ENCODE data around the gene SPSB2. TPM values are rescaled to one million over a fixed set of nuclear protein-coding genes. Genes with fewer than 3 reads are reported as not detected.
"Not testable (repeated sequence)": the region's sequence is repeated elsewhere in the genome, so short reads cannot be mapped to it uniquely, and the experiment has no call there.

SPSB2 gene
- total RNA-seq, 1 donor from 2014 or later: 3.1 TPM

- Histone ChIP-seq H3K36me3 (ENCODE audit: control insufficient read depth in 3 of 3, insufficient read depth in 3 of 3, low read length in 3 of 3) (peaks cover 7 to 17% (median 8%) of the 10 kb centered on the region in 3 donors), H3K27ac (ENCODE audit: low read depth, low read length) (no peak overlapping the region), H3K4me3 (ENCODE audit: low read length in 3 of 3) (no peak overlapping the region), H3K27me3 (ENCODE audit: control insufficient read depth in 3 of 3, insufficient read depth in 3 of 3, low read length in 3 of 3) (no peaks in the 10 kb centered on the region), H3K9ac (ENCODE audit: low read depth in 1 of 3, low read length in 3 of 3) (no peak overlapping the region), H3K9me3 (ENCODE audit: control insufficient read depth in 3 of 3, low read length in 3 of 3) (no peaks in the 10 kb centered on the region), H3K4me1 (ENCODE audit: control insufficient read depth in 3 of 3, insufficient read depth in 3 of 3, low read length in 3 of 3) (peaks cover 9 to 13% (median 11%) of the 10 kb centered on the region in 3 donors)
These were observed 15.3 kb upstream of the SPSB2 start for GRCh38 chr12:6888360-6888759.

- H3K9me3 ChIP-seq (ENCODE audit: control insufficient read depth in 3 of 3, low read length in 3 of 3): no peaks in the 10 kb centered on the region
- no peak overlapping the region for H3K4me3 ChIP-seq (ENCODE audit: low read length in 3 of 3)
- no peaks in the 10 kb centered on the region for H3K27me3 ChIP-seq (ENCODE audit: control insufficient read depth in 3 of 3, insufficient read depth in 3 of 3, low read length in 3 of 3)
- no peak overlapping the region for H3K27ac ChIP-seq (ENCODE audit: low read depth, low read length)
- H3K36me3 ChIP-seq (ENCODE audit: control insufficient read depth in 3 of 3, insufficient read depth in 3 of 3, low read length in 3 of 3): peaks cover 8 to 17% (median 9%) of the 10 kb centered on the region in 3 donors
- no peak overlapping the region for H3K9ac ChIP-seq (ENCODE audit: low read depth in 1 of 3, low read length in 3 of 3)
- H3K4me1 ChIP-seq (ENCODE audit: control insufficient read depth in 3 of 3, insufficient read depth in 3 of 3, low read length in 3 of 3): peaks cover 9 to 13% (median 11%) of the 10 kb centered on the region in 3 donors
These were observed 14.4 kb upstream of the SPSB2 start for GRCh38 chr12:6887460-6887859.

GRCh38 chr12:6886206-6886999, 13.3 kb upstream of the SPSB2 start:
- H3K27ac ChIP-seq (ENCODE audit: low read depth, low read length); H3K4me3 ChIP-seq (ENCODE audit: low read length in 3 of 3); H3K9ac ChIP-seq (ENCODE audit: low read depth in 1 of 3, low read length in 3 of 3); H3K27me3 ChIP-seq (ENCODE audit: control insufficient read depth in 3 of 3, insufficient read depth in 3 of 3, low read length in 3 of 3); H3K9me3 ChIP-seq (ENCODE audit: control insufficient read depth in 3 of 3, low read length in 3 of 3); H3K4me1 ChIP-seq (ENCODE audit: control insufficient read depth in 3 of 3, insufficient read depth in 3 of 3, low read length in 3 of 3): not testable (repeated sequence)
- peaks cover 8 to 19% (median 9%) of the 10 kb centered on the region in 3 donors for H3K36me3 ChIP-seq (ENCODE audit: control insufficient read depth in 3 of 3, insufficient read depth in 3 of 3, low read length in 3 of 3)

DNA sequence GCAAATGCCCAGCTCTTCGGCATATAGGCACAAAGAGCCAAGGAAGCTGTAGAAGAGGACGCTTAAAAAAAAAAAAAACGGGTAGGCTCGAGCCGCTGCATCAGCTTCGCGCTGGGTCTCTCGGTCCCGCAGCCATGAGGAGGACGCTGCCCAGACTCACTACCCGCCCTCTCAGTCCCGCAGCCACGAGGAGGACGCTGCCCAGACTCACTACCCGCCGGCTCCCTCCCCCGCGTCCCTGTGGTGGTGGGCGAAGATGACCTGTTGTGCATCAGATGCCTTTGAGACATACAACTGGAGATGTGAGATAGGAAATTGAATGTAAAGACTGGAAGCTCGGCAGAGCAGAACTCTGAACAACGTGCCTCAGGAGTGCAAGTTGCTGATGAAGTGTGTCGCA, 11.4 kb upstream of the SPSB2 start:
- H3K36me3 ChIP-seq (ENCODE audit: control insufficient read depth in 3 of 3, insufficient read depth in 3 of 3, low read length in 3 of 3): peaks cover 8 to 19% (median 9%) of the 10 kb centered on the region in 3 donors
- no peak overlapping the region for H3K9ac ChIP-seq (ENCODE audit: low read depth in 1 of 3, low read length in 3 of 3)
- H3K27ac ChIP-seq (ENCODE audit: low read depth, low read length): no peak overlapping the region
- H3K9me3 ChIP-seq (ENCODE audit: control insufficient read depth in 3 of 3, low read length in 3 of 3): no peaks in the 10 kb centered on the region
- H3K4me3 ChIP-seq (ENCODE audit: low read length in 3 of 3): no peak overlapping the region
- H3K27me3 ChIP-seq (ENCODE audit: control insufficient read depth in 3 of 3, insufficient read depth in 3 of 3, low read length in 3 of 3): no peaks in the 10 kb centered on the region
- no peaks in the 10 kb centered on the region for H3K4me1 ChIP-seq (ENCODE audit: control insufficient read depth in 3 of 3, insufficient read depth in 3 of 3, low read length in 3 of 3)

DNA sequence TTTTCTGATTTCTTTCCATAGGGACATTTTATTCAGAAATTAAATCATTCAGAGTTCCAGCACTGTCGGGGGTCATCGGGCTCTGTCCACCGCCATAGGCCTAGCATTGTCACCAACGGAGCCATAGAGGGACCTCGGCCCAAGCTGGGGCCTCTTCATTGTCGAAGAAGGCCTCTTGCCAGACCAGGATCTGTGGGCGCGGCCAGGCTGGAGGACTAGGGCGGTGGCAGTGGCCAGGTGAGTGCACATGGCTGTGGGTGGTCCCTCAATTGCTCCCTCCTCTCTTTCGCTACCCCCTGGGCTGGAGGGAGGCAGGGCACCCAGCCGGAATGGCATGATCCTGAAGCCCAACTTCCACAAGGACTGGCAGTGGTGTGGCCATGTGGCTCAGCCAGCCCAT, 10.6 kb upstream of the SPSB2 start:
- Histone ChIP-seq H3K4me3 (ENCODE audit: low read length in 3 of 3) (no peak overlapping the region), H3K9me3 (ENCODE audit: control insufficient read depth in 3 of 3, low read length in 3 of 3) (no peaks in the 10 kb centered on the region), H3K4me1 (ENCODE audit: control insufficient read depth in 3 of 3, insufficient read depth in 3 of 3, low read length in 3 of 3) (no peaks in the 10 kb centered on the region), H3K27ac (ENCODE audit: low read depth, low read length) (no peak overlapping the region), H3K27me3 (ENCODE audit: control insufficient read depth in 3 of 3, insufficient read depth in 3 of 3, low read length in 3 of 3) (no peaks in the 10 kb centered on the region), H3K36me3 (ENCODE audit: control insufficient read depth in 3 of 3, insufficient read depth in 3 of 3, low read length in 3 of 3) (peaks cover 8 to 19% (median 9%) of the 10 kb centered on the region in 3 donors), H3K9ac (ENCODE audit: low read depth in 1 of 3, low read length in 3 of 3) (no peak overlapping the region)

- Histone ChIP-seq H3K9ac (ENCODE audit: low read depth in 1 of 3, low read length in 3 of 3) (no peak overlapping the region), H3K27ac (ENCODE audit: low read depth, low read length) (no peak overlapping the region), H3K36me3 (ENCODE audit: control insufficient read depth in 3 of 3, insufficient read depth in 3 of 3, low read length in 3 of 3) (peaks cover 8 to 19% (median 9%) of the 10 kb centered on the region in 3 donors), H3K27me3 (ENCODE audit: control insufficient read depth in 3 of 3, insufficient read depth in 3 of 3, low read length in 3 of 3) (no peaks in the 10 kb centered on the region), H3K9me3 (ENCODE audit: control insufficient read depth in 3 of 3, low read length in 3 of 3) (no peaks in the 10 kb centered on the region), H3K4me3 (ENCODE audit: low read length in 3 of 3) (no peak overlapping the region), H3K4me1 (ENCODE audit: control insufficient read depth in 3 of 3, insufficient read depth in 3 of 3, low read length in 3 of 3) (no peaks in the 10 kb centered on the region)
These were observed 10.1 kb upstream of the SPSB2 start for GRCh38 chr12:6883252-6883651.

- H3K9me3 ChIP-seq (ENCODE audit: control insufficient read depth in 3 of 3, low read length in 3 of 3); H3K27me3 ChIP-seq (ENCODE audit: control insufficient read depth in 3 of 3, insufficient read depth in 3 of 3, low read length in 3 of 3); H3K4me1 ChIP-seq (ENCODE audit: control insufficient read depth in 3 of 3, insufficient read depth in 3 of 3, low read length in 3 of 3); H3K9ac ChIP-seq (ENCODE audit: low read depth in 1 of 3, low read length in 3 of 3); H3K4me3 ChIP-seq (ENCODE audit: low read length in 3 of 3); H3K27ac ChIP-seq (ENCODE audit: low read depth, low read length): not testable (repeated sequence)
- H3K36me3 ChIP-seq (ENCODE audit: control insufficient read depth in 3 of 3, insufficient read depth in 3 of 3, low read length in 3 of 3): peaks cover 9 to 23% (median 12%) of the 10 kb centered on the region in 3 donors
These were observed 6.7 kb upstream of the SPSB2 start for GRCh38 chr12:6879824-6880223.

DNA sequence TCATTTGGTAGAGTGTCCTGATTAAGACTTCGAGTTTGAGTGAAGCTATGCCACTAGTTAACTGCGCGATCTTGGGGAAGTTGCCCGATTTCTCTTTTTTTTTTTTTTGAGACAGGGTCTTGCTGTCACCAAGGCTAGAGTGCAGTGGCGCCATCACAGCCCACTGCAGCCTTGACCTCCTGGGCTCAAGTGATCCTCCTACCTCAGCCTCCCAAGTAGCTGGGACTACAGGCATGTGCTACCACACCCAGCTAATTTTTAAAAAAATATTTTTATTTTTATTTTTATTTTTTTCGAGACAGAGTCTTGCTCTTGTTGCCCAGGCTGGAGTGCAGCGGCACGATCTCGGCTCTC, 889 bp upstream of the SPSB2 start:
- H3K9me3 ChIP-seq (ENCODE audit: control insufficient read depth in 3 of 3, low read length in 3 of 3); H3K27me3 ChIP-seq (ENCODE audit: control insufficient read depth in 3 of 3, insufficient read depth in 3 of 3, low read length in 3 of 3): not testable (repeated sequence)
- peaks cover 23 to 31% (median 29%) of the 10 kb centered on the region in 3 donors for H3K36me3 ChIP-seq (ENCODE audit: control insufficient read depth in 3 of 3, insufficient read depth in 3 of 3, low read length in 3 of 3)
- peak overlapping the region; percentile 74 for H3K27ac ChIP-seq (ENCODE audit: low read depth, low read length)
- H3K4me3 ChIP-seq (ENCODE audit: low read length in 3 of 3): peak overlapping the region; percentile 80 to 88 (median 84)
- peaks cover 38 to 46% (median 45%) of the 10 kb centered on the region in 3 donors for H3K4me1 ChIP-seq (ENCODE audit: control insufficient read depth in 3 of 3, insufficient read depth in 3 of 3, low read length in 3 of 3)
- peak overlapping the region; percentile 79 to 88 (median 83) for H3K9ac ChIP-seq (ENCODE audit: low read depth in 1 of 3, low read length in 3 of 3)

DNA sequence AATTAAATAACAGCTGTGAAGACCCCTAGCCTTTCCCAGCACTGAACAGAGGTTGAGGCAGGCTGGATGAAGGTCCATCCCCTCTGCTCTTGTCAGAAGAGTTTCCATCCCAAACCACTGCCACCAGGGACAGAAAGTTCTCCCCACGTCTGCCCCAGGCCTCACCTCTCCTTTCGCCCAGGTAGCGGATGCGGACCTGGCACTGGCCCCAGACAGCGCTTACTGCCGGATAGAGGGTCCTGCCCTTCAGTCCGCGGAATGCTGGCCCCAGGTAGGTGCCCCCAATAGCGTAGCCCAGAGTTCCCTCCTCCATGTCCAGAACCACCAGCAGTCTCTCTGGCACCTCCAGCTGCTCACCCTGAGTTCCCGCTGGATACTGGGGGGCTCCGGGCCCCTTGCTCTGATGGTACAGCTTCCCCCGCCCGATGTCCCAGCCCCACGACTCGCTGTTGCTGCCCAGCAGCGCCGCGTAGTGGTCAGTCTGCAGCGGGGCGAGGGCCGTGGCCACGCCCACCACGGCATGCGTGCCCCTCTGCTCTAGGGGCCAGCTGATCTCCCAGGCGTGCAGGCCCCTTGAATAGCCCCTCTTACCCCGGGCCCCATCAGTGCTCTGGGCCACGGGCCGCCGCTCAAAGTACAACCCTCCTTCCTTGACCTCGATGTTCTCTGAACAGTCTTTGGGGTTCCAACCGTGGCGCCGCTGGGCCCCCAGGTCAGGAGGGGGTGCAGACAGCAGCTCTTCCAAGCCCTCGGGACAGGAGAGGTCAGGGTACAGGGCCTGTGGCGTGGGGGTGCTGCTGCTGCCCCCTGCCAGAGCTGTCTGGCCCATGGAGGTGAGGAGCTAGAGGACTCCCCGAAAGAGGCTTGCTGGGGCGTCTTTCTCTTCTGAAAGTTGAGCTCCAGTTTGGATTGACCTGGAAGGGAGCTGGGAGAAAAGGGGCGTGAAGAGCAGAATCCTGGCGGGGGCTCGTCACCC, 742 bp downstream of the SPSB2 start:
- H3K27me3 ChIP-seq (ENCODE audit: control insufficient read depth in 3 of 3, insufficient read depth in 3 of 3, low read length in 3 of 3): no peaks in the 10 kb centered on the region
- H3K27ac ChIP-seq (ENCODE audit: low read depth, low read length): peak overlapping the region; percentile 74
- peak overlapping the region; percentile 80 to 88 (median 84) for H3K4me3 ChIP-seq (ENCODE audit: low read length in 3 of 3)
- peaks cover 48 to 56% (median 56%) of the 10 kb centered on the region in 3 donors for H3K4me1 ChIP-seq (ENCODE audit: control insufficient read depth in 3 of 3, insufficient read depth in 3 of 3, low read length in 3 of 3)
- peak overlapping the region; percentile 83 to 89 (median 88) for H3K9ac ChIP-seq (ENCODE audit: low read depth in 1 of 3, low read length in 3 of 3)
- H3K9me3 ChIP-seq (ENCODE audit: control insufficient read depth in 3 of 3, low read length in 3 of 3): no peaks in the 10 kb centered on the region
- peaks cover 23 to 38% (median 34%) of the 10 kb centered on the region in 3 donors for H3K36me3 ChIP-seq (ENCODE audit: control insufficient read depth in 3 of 3, insufficient read depth in 3 of 3, low read length in 3 of 3)

All from skeletal muscle tissue (tissue), 4 donors.